SK-N-SH treated with all-trans-retinoic acid at 6 μM for 48 hours (cell line): ENCODE results near the gene FAM43A.

Experiments used
- ATAC-seq: fragments of 200-7000 bp; cut with Tn5 transposase; 3 replicates; pipeline ENCODE4 v1.9.1; 2020; ENCODE audit warnings: mild to moderate bottlenecking, moderate library complexity
- ARNTL ChIP-seq: fragments of 450-650 bp; formaldehyde crosslinking; IDR thresholded peaks from 2 replicates; pipeline ENCODE4 v1.5.0; 2020; ENCODE audit warnings: low read depth, mild to moderate bottlenecking, moderate library complexity, borderline replicate concordance
- BACH2 ChIP-seq: fragments of 250-450 bp; sonication (Bioruptor Pico); IDR thresholded peaks from 2 replicates; pipeline ENCODE4 v1.9.0; 2021; ENCODE audit warnings: mild to moderate bottlenecking, borderline replicate concordance
- CSDC2 ChIP-seq: fragments of 250-450 bp; sonication (Bioruptor Pico); IDR thresholded peaks from 2 replicates; pipeline ENCODE4 v1.5.0; 2020; ENCODE audit warnings: mild to moderate bottlenecking, moderate library complexity
- ESRRG ChIP-seq: fragments of 250-450 bp; sonication (Bioruptor Pico); IDR thresholded peaks from 2 replicates; pipeline ENCODE4 v1.6.1; 2021; ENCODE audit warnings: mild to moderate bottlenecking
- ISL1 ChIP-seq: fragments of 250-450 bp; sonication (Bioruptor Pico); IDR thresholded peaks from 2 replicates; pipeline ENCODE4 v2.1.2; 2022; ENCODE audit warnings: mild to moderate bottlenecking, moderate library complexity
- OSR1 ChIP-seq: fragments of 250-450 bp; sonication (Bioruptor Pico); IDR thresholded peaks from 2 replicates; pipeline ENCODE4 v1.8.0; 2022; ENCODE audit warnings: moderate library complexity, mild to moderate bottlenecking, inconsistent platforms
- PPARA ChIP-seq: fragments of 250-450 bp; sonication (Bioruptor Pico); IDR thresholded peaks from 2 replicates; pipeline ENCODE4 v1.5.0; 2020; ENCODE audit warnings: mild to moderate bottlenecking, borderline replicate concordance
- SNAI2 ChIP-seq: fragments of 250-450 bp; sonication (Bioruptor Pico); IDR thresholded peaks from 2 replicates; pipeline ENCODE4 v1.5.0; 2020; ENCODE audit warnings: mild to moderate bottlenecking, moderate library complexity
- TCF4 ChIP-seq: fragments of 250-450 bp; sonication (Bioruptor Pico); IDR thresholded peaks from 2 replicates; pipeline ENCODE4 v1.8.0; 2021; ENCODE audit warnings: mild to moderate bottlenecking, moderate library complexity, borderline replicate concordance
- TOX ChIP-seq: fragments of 250-450 bp; sonication (Bioruptor Pico); IDR thresholded peaks from 2 replicates; pipeline ENCODE4 v1.8.0; 2021; ENCODE audit warnings: mild to moderate bottlenecking, moderate library complexity, borderline replicate concordance
- TSHZ2 ChIP-seq: fragments of 250-450 bp; sonication (Bioruptor Pico); IDR thresholded peaks from 2 replicates; pipeline ENCODE4 v1.5.0; 2020; ENCODE audit warnings: mild to moderate bottlenecking, moderate library complexity
- ZC3H10 ChIP-seq: fragments of 250-450 bp; sonication (Bioruptor Pico); IDR thresholded peaks from 2 replicates; pipeline ENCODE4 v1.5.1; 2021; ENCODE audit warnings: mild to moderate bottlenecking, moderate library complexity
- ZFP30 ChIP-seq: fragments of 450-650 bp; formaldehyde crosslinking; IDR thresholded peaks from 2 replicates; pipeline ENCODE4 v1.5.0; 2022; ENCODE audit warnings: mild to moderate bottlenecking, moderate library complexity
- ZNF565 ChIP-seq: fragments of 450-650 bp; formaldehyde crosslinking; conservative IDR thresholded peaks from 2 replicates; pipeline ENCODE4 v1.5.0; 2020; ENCODE audit warnings: low read depth, mild to moderate bottlenecking, moderate library complexity
- ZNF70 ChIP-seq: fragments of 450-650 bp; formaldehyde crosslinking; IDR thresholded peaks from 2 replicates; pipeline ENCODE4 v1.5.0; 2020; ENCODE audit warnings: mild to moderate bottlenecking, moderate library complexity
- ZNF8 ChIP-seq: fragments of 450-650 bp; formaldehyde crosslinking; IDR thresholded peaks from 2 replicates; pipeline ENCODE4 v1.5.0; 2020; ENCODE audit warnings: mild to moderate bottlenecking, moderate library complexity
- TF ChIP-seq, protein P1 (sequence below): fragments of 250-450 bp; sonication (Bioruptor Pico); IDR thresholded peaks from 2 replicates; pipeline ENCODE4 v1.8.0; 2020; ENCODE audit warnings: mild to moderate bottlenecking, moderate library complexity, borderline replicate concordance
- TF ChIP-seq, protein P2 (sequence below): fragments of 250-450 bp; sonication (Bioruptor Pico); IDR thresholded peaks from 2 replicates; pipeline ENCODE4 v1.5.1; 2021; ENCODE audit warnings: mild to moderate bottlenecking, moderate library complexity
- TF ChIP-seq, protein P3 (sequence below): fragments of 250-450 bp; sonication (Bioruptor Pico); IDR thresholded peaks from 2 replicates; pipeline ENCODE4 v1.8.0; 2021; ENCODE audit warnings: low read depth, mild to moderate bottlenecking, moderate library complexity, borderline replicate concordance

FAM43A gene

GRCh38 chr3:194727435-194728128 lies 41.9 kb downstream of the FAM43A start:
- no peak for TF ChIP-seq ESRRG (CRISPR knock-in tag)
- no peak for TF ChIP-seq ZNF8 (CRISPR knock-in tag)
- TF ChIP-seq, protein P1, sequence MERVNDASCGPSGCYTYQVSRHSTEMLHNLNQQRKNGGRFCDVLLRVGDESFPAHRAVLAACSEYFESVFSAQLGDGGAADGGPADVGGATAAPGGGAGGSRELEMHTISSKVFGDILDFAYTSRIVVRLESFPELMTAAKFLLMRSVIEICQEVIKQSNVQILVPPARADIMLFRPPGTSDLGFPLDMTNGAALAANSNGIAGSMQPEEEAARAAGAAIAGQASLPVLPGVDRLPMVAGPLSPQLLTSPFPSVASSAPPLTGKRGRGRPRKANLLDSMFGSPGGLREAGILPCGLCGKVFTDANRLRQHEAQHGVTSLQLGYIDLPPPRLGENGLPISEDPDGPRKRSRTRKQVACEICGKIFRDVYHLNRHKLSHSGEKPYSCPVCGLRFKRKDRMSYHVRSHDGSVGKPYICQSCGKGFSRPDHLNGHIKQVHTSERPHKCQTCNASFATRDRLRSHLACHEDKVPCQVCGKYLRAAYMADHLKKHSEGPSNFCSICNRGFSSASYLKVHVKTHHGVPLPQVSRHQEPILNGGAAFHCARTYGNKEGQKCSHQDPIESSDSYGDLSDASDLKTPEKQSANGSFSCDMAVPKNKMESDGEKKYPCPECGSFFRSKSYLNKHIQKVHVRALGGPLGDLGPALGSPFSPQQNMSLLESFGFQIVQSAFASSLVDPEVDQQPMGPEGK (CRISPR knock-in tag) = no peak
- TF ChIP-seq TOX (CRISPR knock-in tag) = no peak
- TF ChIP-seq TSHZ2 (CRISPR knock-in tag) = no peak
- TF ChIP-seq, protein P2, sequence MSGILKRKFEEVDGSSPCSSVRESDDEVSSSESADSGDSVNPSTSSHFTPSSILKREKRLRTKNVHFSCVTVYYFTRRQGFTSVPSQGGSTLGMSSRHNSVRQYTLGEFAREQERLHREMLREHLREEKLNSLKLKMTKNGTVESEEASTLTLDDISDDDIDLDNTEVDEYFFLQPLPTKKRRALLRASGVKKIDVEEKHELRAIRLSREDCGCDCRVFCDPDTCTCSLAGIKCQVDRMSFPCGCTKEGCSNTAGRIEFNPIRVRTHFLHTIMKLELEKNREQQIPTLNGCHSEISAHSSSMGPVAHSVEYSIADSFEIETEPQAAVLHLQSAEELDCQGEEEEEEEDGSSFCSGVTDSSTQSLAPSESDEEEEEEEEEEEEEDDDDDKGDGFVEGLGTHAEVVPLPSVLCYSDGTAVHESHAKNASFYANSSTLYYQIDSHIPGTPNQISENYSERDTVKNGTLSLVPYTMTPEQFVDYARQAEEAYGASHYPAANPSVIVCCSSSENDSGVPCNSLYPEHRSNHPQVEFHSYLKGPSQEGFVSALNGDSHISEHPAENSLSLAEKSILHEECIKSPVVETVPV (CRISPR knock-in tag) = no peak
- TF ChIP-seq PPARA (CRISPR knock-in tag) = no peak
- TF ChIP-seq SNAI2 = no peak
- no peak for TF ChIP-seq ZNF565 (CRISPR knock-in tag)
- TF ChIP-seq ZNF70 = no peak
- TF ChIP-seq ZC3H10 (CRISPR knock-in tag) = no peak
- no peak for TF ChIP-seq BACH2 (CRISPR knock-in tag)
- no peak for TF ChIP-seq ARNTL (CRISPR knock-in tag)
- no peak for TF ChIP-seq TCF4 (CRISPR knock-in tag)
- no peak for TF ChIP-seq CSDC2
- TF ChIP-seq, protein P3, sequence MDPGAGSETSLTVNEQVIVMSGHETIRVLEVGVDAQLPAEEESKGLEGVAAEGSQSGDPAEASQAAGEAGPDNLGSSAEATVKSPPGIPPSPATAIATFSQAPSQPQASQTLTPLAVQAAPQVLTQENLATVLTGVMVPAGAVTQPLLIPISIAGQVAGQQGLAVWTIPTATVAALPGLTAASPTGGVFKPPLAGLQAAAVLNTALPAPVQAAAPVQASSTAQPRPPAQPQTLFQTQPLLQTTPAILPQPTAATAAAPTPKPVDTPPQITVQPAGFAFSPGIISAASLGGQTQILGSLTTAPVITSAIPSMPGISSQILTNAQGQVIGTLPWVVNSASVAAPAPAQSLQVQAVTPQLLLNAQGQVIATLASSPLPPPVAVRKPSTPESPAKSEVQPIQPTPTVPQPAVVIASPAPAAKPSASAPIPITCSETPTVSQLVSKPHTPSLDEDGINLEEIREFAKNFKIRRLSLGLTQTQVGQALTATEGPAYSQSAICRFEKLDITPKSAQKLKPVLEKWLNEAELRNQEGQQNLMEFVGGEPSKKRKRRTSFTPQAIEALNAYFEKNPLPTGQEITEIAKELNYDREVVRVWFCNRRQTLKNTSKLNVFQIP (CRISPR knock-in tag) = no peak
- TF ChIP-seq ZFP30 = no peak
- no peak for TF ChIP-seq ISL1 (CRISPR knock-in tag)
- no peak for ATAC-seq

GRCh38 chr3:194728986-194729385 lies 43.3 kb downstream of the FAM43A start:
- TF ChIP-seq OSR1 (CRISPR knock-in tag) = no peak
- no peak for TF ChIP-seq ESRRG (CRISPR knock-in tag)
- ATAC-seq = no peak

DNA sequence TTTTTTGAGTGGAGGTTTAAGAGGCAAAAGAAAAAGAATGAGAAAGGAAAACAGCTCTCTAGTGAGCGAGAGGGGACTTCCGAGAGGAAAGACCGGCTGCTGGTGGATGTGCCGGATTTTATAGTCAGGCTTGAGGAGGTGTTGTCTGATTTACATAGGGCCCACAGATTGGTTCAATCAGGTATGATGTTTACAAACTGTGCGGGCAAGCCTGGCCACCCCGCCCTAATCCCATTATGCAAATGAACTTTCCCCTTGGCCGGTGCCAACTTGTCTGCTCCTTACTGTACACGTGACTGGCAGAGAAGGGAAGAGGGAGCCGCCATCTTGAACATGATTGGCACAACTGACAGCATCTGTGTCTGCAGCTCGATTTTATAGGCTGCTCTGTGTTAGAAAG lies 44.7 kb downstream of the FAM43A start:
- TF ChIP-seq TSHZ2 (CRISPR knock-in tag) (no peak), ZNF8 (CRISPR knock-in tag) (no peak), PPARA (CRISPR knock-in tag) (no peak)
- TF ChIP-seq, protein P1 (CRISPR knock-in tag) = no peak
- TF ChIP-seq, protein P3 (CRISPR knock-in tag) = no peak
- no peak for ATAC-seq
